Liver (tissue), 9 donors: Measurements from ENCODE around the gene RAB5B. TPM values are rescaled to one million over a fixed set of nuclear protein-coding genes. Genes with fewer than 3 reads are reported as not detected.
"Not testable (repeated sequence)": the region's sequence is repeated elsewhere in the genome, so short reads cannot be mapped to it uniquely, and the experiment has no call there.

Experiments
- DNase-seq: peaks from one replicate; pipeline ENCODE4 v3.0.0-alpha.2; 2017; ENCODE audit warnings: low spot score
- H3K27ac ChIP-seq, 2 donors: one replicate each; pipeline ENCODE4 v1.7.0; 2013; ENCODE audit warnings: inconsistent platforms in 2 of 2, low read length in 2 of 2, control low read depth in 1 of 2, low read depth in 1 of 2, mild to moderate bottlenecking in 1 of 2
- H3K27me3 ChIP-seq, 4 donors: one replicate each; pipeline versions ENCODE4 v1.6.1 to v1.7.0; 2013; ENCODE audit warnings: low read length in 3 of 4, inconsistent platforms in 1 of 4, mild to moderate bottlenecking in 1 of 4, moderate library complexity in 1 of 4; ENCODE audit not compliant: control insufficient read depth in 4 of 4, insufficient read depth in 4 of 4
- H3K36me3 ChIP-seq, 4 donors: one replicate each; pipeline versions ENCODE4 v1.6.1 to v1.7.0; 2013; ENCODE audit warnings: low read length in 3 of 4, mild to moderate bottlenecking in 3 of 4, low read depth in 1 of 4, moderate library complexity in 1 of 4; ENCODE audit not compliant: control insufficient read depth in 4 of 4, insufficient read depth in 3 of 4
- H3K4me1 ChIP-seq, 4 donors: one replicate each; pipeline versions ENCODE4 v1.6.1 to v1.7.0; 2013; ENCODE audit warnings: low read length in 3 of 4, mild to moderate bottlenecking in 3 of 4, moderate library complexity in 1 of 4; ENCODE audit not compliant: control insufficient read depth in 4 of 4, insufficient read depth in 4 of 4
- H3K4me3 ChIP-seq, 3 donors: one replicate each; pipeline versions ENCODE4 v1.6.1 to v1.7.0; 2013; ENCODE audit warnings: low read length in 3 of 3, control low read depth in 1 of 3, low read depth in 1 of 3, mild to moderate bottlenecking in 1 of 3
- H3K9ac ChIP-seq, 2 donors: one replicate each; pipeline ENCODE4 v1.7.0; 2013; ENCODE audit warnings: low read length in 2 of 2, mild to moderate bottlenecking in 2 of 2, moderate library complexity in 2 of 2, control low read depth in 1 of 2, low read depth in 1 of 2
- H3K9me3 ChIP-seq, 4 donors: one replicate each; pipeline versions ENCODE4 v1.6.1 to v1.7.0; 2013; ENCODE audit warnings: low read length in 3 of 4; ENCODE audit not compliant: control insufficient read depth in 4 of 4
- EGR1 ChIP-seq, 2 donors: IDR thresholded peaks; 2 replicates each; pipeline ENCODE4 v1.6.1; 2016 to 2018; ENCODE audit warnings: antibody characterized with exemption in 2 of 2, low read depth in 2 of 2
- FOXA1 ChIP-seq: IDR thresholded peaks from 2 replicates; pipeline ENCODE4 v1.6.1; 2016; ENCODE audit warnings: antibody characterized with exemption
- FOXA2 ChIP-seq: IDR thresholded peaks from 2 replicates; pipeline ENCODE4 v1.6.1; 2016; ENCODE audit warnings: antibody characterized with exemption
- GABPA ChIP-seq, 2 donors: IDR thresholded peaks in 1 of 2; conservative IDR thresholded peaks in 1 of 2; 2 replicates each; pipeline ENCODE4 v1.6.1; 2016; ENCODE audit warnings: antibody characterized with exemption in 2 of 2, mild to moderate bottlenecking in 1 of 2, moderate library complexity in 1 of 2
- HNF4A ChIP-seq, 2 donors: conservative IDR thresholded peaks; 2 replicates each; pipeline ENCODE4 v1.6.1; 2016; ENCODE audit warnings: antibody characterized with exemption in 2 of 2, mild to moderate bottlenecking in 2 of 2
- HNF4G ChIP-seq: IDR thresholded peaks from 2 replicates; pipeline ENCODE4 v1.6.1; 2016; ENCODE audit warnings: antibody characterized with exemption
- JUND ChIP-seq, 2 donors: IDR thresholded peaks; 2 replicates each; pipeline ENCODE4 v1.6.1; 2016; ENCODE audit warnings: antibody characterized with exemption in 2 of 2
- RAD21 ChIP-seq, 2 donors: IDR thresholded peaks; 2 replicates each; pipeline ENCODE4 v1.6.1; 2016; ENCODE audit warnings: antibody characterized with exemption in 2 of 2, mild to moderate bottlenecking in 2 of 2
- RXRA ChIP-seq, 2 donors: IDR thresholded peaks; 2 replicates each; pipeline ENCODE4 v1.6.1; 2017 to 2018; ENCODE audit warnings: antibody characterized with exemption in 2 of 2, mild to moderate bottlenecking in 1 of 2
- SP1 ChIP-seq: IDR thresholded peaks from 2 replicates; pipeline ENCODE4 v1.6.1; 2018; ENCODE audit warnings: antibody characterized with exemption, mild to moderate bottlenecking
- TAF1 ChIP-seq: conservative IDR thresholded peaks from 2 replicates; pipeline ENCODE4 v1.6.1; 2016; ENCODE audit warnings: antibody characterized with exemption, mild to moderate bottlenecking
- YY1 ChIP-seq: IDR thresholded peaks from 2 replicates; pipeline ENCODE4 v1.6.1; 2016; ENCODE audit warnings: antibody characterized with exemption, mild to moderate bottlenecking
- WGBS: extraction: QIAGEN DNeasy Blood & Tissue Kit; methylation state at CpG from one replicate; pipeline ENCODE4 v1.1.7; 2013; 5-methylcytosine and 5-hydroxymethylcytosine counted together
- polyA plus RNA-seq, 2 donors: library from polyadenylated mRNA; stranded (reverse) in 1 of 2; unstranded in 1 of 2; fragments of 200-250 nt in 1 of 2; fragments of >200 nt in 1 of 2; fragmentation: Nextera tagmentation in 1 of 2; extraction: Ambion mirVana in 1 of 2; gene quantifications; one replicate each; pipeline versions ENCODE4 v1.2.1 to v1.2.3, GENCODE V29; 2013 to 2015
- total RNA-seq, 2 donors: library from RNA; depleted of rRNA; stranded (reverse); fragments of >200 nt; gene quantifications; one replicate each; pipeline ENCODE4 v1.2.3, GENCODE V29; 2014
- TF ChIP-seq, protein P1 (sequence below): IDR thresholded peaks from 2 replicates; pipeline ENCODE4 v1.6.1; 2016; ENCODE audit warnings: antibody characterized with exemption
- TF ChIP-seq, protein P2 (sequence below): fragments of 150-350 bp; IDR thresholded peaks from 2 replicates; pipeline ENCODE4 v1.5.1; 2017; ENCODE audit warnings: improper control_type of control experiment, low read depth, low read length; ENCODE audit not compliant: missing input control
- TF ChIP-seq, protein P3 (sequence below): IDR thresholded peaks from 2 replicates; pipeline ENCODE4 v1.6.1; 2016; ENCODE audit warnings: antibody characterized with exemption
- TF ChIP-seq, protein P4 (sequence below): IDR thresholded peaks from 2 replicates; pipeline ENCODE4 v1.6.1; 2016; ENCODE audit warnings: antibody characterized with exemption, mild to moderate bottlenecking
- TF ChIP-seq, protein P5 (sequence below): IDR thresholded peaks from 2 replicates; pipeline ENCODE4 v1.6.1; 2016; ENCODE audit warnings: antibody characterized with exemption
- donor health status: healthy.
- donor health status: healthy.
- donor health status: healthy.
- donor health status: healthy.
- donor health status: healthy.

The RAB5B gene
- total and polyA plus RNA-seq, 4 donors: 20.7 to 44.0 (median 38.4) TPM

DNA sequence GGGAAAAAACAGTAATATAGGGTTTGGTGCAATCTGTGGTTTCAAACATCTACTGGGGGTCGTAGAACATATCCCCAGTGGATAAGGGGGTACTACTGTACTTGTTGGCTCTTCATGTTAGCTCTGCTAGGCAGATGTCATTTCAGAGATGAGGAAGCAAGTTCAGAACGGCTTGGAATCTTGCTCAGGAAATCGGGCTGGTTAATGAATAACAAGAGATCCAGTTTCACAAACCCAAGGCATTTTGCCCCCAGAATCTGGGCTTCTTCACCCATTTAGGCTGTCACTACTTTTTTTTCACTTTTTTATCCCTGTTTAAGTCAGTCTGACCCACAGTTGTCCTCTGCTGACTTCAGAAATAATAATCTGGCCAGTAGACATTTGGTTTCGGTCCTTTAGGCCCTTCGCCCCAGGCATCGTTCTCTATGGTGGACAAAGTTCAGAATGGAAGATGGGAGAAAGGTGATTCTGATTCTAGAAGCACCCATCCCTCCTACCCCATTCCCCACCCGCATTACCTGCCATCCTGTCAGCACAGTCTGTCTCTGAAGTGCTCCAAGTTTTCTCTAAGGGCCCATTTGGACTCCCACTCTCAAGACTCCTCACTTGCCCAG, 27.7 kb downstream of the RAB5B start:
- Histone ChIP-seq H3K9me3 (no peaks in the 10 kb centered on the region), H3K27me3 (no peaks in the 10 kb centered on the region), H3K36me3 (peaks cover 0 to 15% (median 11%) of the 10 kb centered on the region in 4 donors), H3K27ac (peak overlapping the region; percentile 52 to 68), H3K4me3 (peak overlapping the region in 2 of 3 donors; percentile 9 to 24), H3K9ac (no peak overlapping the region), H3K4me1 (peaks cover 7 to 31% (median 27%) of the 10 kb centered on the region in 4 donors)
- WGBS: 28% methylated on average over 7 of the region's 7 CpGs
- TF ChIP-seq, protein P1, sequence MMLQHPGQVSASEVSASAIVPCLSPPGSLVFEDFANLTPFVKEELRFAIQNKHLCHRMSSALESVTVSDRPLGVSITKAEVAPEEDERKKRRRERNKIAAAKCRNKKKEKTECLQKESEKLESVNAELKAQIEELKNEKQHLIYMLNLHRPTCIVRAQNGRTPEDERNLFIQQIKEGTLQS: no peak
- TF ChIP-seq, protein P2, sequence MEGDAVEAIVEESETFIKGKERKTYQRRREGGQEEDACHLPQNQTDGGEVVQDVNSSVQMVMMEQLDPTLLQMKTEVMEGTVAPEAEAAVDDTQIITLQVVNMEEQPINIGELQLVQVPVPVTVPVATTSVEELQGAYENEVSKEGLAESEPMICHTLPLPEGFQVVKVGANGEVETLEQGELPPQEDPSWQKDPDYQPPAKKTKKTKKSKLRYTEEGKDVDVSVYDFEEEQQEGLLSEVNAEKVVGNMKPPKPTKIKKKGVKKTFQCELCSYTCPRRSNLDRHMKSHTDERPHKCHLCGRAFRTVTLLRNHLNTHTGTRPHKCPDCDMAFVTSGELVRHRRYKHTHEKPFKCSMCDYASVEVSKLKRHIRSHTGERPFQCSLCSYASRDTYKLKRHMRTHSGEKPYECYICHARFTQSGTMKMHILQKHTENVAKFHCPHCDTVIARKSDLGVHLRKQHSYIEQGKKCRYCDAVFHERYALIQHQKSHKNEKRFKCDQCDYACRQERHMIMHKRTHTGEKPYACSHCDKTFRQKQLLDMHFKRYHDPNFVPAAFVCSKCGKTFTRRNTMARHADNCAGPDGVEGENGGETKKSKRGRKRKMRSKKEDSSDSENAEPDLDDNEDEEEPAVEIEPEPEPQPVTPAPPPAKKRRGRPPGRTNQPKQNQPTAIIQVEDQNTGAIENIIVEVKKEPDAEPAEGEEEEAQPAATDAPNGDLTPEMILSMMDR: no peak
- no peak for TF ChIP-seq FOXA2
- TF ChIP-seq HNF4G: no peak
- TF ChIP-seq YY1: no peak
- no peak for TF ChIP-seq RXRA (IDR thresholded peaks at IDR 0.05)
- TF ChIP-seq TAF1: no peak
- TF ChIP-seq SP1: peak; percentile 8
- no peak for TF ChIP-seq JUND (IDR thresholded peaks at IDR 0.05)
- TF ChIP-seq HNF4A (conservative IDR thresholded peaks at IDR 0.05): peak; percentile 25 to 30
- DNase-seq: no peak

DNA sequence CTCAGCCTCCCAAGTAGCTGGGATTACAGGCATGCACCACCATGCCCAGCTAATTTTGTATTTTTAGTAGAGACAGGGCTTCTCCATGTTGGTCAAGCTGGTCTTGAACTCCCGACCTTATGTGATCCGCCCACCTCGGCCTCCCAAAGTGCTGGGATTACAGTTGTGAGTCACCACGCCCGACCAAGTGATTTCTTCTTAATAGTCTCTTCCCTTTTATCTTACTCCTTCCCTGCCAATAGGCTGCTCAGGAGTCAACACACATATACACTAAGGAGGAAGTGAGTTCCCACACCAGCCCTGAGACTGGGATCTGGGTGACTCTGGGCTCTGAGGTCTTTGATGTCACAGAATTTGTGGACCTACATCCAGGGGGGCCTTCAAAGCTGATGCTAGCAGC, 29.5 kb downstream of the RAB5B start:
- Histone ChIP-seq H3K4me1 (peaks cover 6 to 30% (median 21%) of the 10 kb centered on the region in 4 donors), H3K36me3 (peaks cover 0 to 15% (median 11%) of the 10 kb centered on the region in 4 donors)
- H3K27ac ChIP-seq, H3K9ac ChIP-seq, H3K4me3 ChIP-seq, H3K9me3 ChIP-seq, H3K27me3 ChIP-seq, DNase-seq: not testable (repeated sequence)
- 84% methylated on average over 5 of the region's 5 CpGs for WGBS

DNA sequence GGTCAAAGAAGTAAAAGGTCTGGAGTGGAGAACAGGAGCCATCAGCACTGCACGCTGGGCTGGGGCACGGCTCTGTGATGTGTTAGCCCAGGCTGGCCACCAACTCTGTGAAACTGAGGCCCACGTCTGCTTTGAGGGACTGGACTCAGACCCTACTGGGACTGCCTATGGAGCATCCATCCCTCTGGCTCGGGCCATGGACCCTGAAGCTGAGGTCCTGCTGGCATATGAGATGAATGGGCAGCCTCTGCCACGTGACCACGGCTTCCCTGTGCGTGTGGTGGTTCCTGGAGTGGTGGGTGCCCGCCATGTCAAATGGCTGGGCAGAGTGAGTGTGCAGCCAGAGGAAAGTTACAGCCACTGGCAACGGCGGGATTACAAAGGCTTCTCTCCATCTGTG, 30.3 kb downstream of the RAB5B start:
- no peaks in the 10 kb centered on the region for H3K27me3 ChIP-seq
- H3K9me3 ChIP-seq: no peaks in the 10 kb centered on the region
- H3K27ac ChIP-seq: no peak overlapping the region
- peaks cover 0 to 15% (median 11%) of the 10 kb centered on the region in 4 donors for H3K36me3 ChIP-seq
- WGBS: 96% methylated on average over 10 of the region's 10 CpGs
- no peak overlapping the region for H3K4me3 ChIP-seq
- H3K9ac ChIP-seq: no peak overlapping the region
- no peak for DNase-seq
- H3K4me1 ChIP-seq: peaks cover 3 to 23% (median 15%) of the 10 kb centered on the region in 4 donors
- TF ChIP-seq EGR1 (IDR thresholded peaks at IDR 0.05; ENCODE audit: low read depth in 2 of 2) (no peak), FOXA1 (no peak), SP1 (no peak), HNF4A (conservative IDR thresholded peaks at IDR 0.05) (no peak), HNF4G (no peak), TAF1 (no peak), JUND (IDR thresholded peaks at IDR 0.05) (no peak), FOXA2 (no peak), YY1 (no peak), GABPA (IDR thresholded peaks at IDR 0.05 in 1 of 2, conservative IDR thresholded peaks at IDR 0.05 in 1 of 2) (no peak), RAD21 (IDR thresholded peaks at IDR 0.05) (no peak)
- TF ChIP-seq, protein P3, sequence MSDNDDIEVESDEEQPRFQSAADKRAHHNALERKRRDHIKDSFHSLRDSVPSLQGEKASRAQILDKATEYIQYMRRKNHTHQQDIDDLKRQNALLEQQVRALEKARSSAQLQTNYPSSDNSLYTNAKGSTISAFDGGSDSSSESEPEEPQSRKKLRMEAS: no peak
- TF ChIP-seq, protein P1: no peak
- TF ChIP-seq, protein P4, sequence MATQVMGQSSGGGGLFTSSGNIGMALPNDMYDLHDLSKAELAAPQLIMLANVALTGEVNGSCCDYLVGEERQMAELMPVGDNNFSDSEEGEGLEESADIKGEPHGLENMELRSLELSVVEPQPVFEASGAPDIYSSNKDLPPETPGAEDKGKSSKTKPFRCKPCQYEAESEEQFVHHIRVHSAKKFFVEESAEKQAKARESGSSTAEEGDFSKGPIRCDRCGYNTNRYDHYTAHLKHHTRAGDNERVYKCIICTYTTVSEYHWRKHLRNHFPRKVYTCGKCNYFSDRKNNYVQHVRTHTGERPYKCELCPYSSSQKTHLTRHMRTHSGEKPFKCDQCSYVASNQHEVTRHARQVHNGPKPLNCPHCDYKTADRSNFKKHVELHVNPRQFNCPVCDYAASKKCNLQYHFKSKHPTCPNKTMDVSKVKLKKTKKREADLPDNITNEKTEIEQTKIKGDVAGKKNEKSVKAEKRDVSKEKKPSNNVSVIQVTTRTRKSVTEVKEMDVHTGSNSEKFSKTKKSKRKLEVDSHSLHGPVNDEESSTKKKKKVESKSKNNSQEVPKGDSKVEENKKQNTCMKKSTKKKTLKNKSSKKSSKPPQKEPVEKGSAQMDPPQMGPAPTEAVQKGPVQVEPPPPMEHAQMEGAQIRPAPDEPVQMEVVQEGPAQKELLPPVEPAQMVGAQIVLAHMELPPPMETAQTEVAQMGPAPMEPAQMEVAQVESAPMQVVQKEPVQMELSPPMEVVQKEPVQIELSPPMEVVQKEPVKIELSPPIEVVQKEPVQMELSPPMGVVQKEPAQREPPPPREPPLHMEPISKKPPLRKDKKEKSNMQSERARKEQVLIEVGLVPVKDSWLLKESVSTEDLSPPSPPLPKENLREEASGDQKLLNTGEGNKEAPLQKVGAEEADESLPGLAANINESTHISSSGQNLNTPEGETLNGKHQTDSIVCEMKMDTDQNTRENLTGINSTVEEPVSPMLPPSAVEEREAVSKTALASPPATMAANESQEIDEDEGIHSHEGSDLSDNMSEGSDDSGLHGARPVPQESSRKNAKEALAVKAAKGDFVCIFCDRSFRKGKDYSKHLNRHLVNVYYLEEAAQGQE: no peak
- TF ChIP-seq, protein P5, sequence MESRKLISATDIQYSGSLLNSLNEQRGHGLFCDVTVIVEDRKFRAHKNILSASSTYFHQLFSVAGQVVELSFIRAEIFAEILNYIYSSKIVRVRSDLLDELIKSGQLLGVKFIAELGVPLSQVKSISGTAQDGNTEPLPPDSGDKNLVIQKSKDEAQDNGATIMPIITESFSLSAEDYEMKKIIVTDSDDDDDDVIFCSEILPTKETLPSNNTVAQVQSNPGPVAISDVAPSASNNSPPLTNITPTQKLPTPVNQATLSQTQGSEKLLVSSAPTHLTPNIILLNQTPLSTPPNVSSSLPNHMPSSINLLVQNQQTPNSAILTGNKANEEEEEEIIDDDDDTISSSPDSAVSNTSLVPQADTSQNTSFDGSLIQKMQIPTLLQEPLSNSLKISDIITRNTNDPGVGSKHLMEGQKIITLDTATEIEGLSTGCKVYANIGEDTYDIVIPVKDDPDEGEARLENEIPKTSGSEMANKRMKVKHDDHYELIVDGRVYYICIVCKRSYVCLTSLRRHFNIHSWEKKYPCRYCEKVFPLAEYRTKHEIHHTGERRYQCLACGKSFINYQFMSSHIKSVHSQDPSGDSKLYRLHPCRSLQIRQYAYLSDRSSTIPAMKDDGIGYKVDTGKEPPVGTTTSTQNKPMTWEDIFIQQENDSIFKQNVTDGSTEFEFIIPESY: no peak
